Measurements from ENCODE around the gene CYP2A6.
"Not testable (repeated sequence)": the region's sequence is repeated elsewhere in the genome, so short reads cannot be mapped to it uniquely, and the experiment has no call there.

CYP2A6 gene

GRCh38 chr19:40818480-40819399, 31.5 kb downstream of the CYP2A6 start:
- peak; percentile 80 for DNase-seq

DNA sequence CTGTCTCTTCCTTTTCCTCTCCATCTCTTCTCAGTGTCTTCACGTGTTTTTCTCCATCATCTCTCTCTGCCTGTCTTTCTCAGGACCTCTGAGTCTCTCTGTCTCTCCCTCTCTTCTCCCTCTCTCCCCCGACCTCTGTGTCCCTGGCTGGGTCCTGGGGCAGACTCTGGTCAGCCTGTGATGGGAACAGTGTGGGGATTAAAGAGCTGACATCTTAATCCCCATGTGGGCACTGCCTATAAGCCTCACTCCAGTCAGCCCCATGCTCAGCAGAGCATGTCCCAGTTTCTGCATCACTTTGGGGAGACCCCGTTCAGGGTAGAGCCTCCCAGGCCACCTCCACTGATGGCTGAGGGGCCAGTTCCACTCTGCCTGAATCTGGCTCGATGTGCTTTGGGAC, 35.0 kb downstream of the CYP2A6 start:
- DNase-seq: no peak

DNA sequence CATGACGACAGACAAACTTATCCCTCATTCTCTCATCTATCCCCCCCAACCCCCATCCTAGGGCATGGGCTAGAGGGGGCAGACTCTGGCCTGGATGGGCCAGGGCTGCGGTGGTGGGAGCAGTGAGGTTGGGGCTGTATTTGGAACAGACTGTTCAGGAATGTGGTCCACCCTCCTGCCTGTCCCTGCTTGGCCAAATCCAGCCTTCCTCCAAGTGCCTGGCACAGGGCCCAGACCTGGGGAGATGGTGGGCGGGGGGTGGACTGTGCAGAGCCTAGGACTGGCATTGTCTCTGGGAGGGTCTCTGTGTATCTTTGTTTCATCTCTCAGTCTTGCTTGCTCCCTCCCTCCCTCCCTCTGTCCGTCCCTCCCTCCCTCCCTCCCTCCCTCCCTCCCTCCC, 37.1 kb downstream of the CYP2A6 start:
- no peak for DNase-seq

GRCh38 chr19:40812571-40812970, 37.7 kb downstream of the CYP2A6 start:
- DNase-seq: not testable (repeated sequence)

DNA sequence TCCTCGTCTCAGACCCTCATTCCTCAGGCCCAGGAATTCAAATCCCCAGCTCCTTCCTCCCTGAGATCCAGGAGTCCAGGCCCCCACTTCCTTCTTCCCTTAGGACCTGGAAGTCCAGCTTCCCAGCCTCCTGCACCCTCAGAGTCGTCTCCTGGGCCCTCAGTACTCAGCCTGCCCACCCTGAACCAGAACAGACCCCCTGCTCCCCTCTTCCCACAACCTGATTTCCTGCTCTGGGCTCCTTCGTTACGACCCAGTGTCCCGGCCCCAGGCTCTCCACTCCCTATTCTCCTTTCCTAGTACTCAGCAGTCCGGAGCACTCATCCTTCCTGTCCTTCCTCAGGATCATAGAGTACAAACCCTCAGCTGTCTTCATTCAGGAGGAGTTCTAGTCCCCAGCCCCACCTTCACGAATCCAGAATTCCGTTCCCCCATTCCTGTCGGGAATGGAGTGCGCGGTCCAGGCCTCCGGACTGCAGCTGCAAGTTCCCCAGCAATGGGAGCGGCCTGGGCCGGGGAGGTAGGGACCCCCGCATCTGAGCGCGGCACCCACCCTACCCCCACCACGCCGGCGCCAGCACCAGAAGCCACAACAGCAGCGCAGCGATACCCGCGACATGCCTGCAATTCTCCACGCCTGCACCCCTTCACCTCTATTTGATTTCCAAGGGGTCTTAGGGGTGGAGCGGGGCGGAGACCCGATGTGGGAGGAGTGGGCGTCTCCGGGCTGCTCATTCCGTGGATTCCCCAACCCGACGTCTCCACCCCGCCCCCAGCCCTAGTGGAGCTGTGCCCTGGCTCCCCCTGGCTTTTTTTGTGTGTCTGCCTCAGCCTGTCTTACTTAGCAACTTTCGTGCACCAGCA, 38.5 kb downstream of the CYP2A6 start:
- no peak for DNase-seq

DNA sequence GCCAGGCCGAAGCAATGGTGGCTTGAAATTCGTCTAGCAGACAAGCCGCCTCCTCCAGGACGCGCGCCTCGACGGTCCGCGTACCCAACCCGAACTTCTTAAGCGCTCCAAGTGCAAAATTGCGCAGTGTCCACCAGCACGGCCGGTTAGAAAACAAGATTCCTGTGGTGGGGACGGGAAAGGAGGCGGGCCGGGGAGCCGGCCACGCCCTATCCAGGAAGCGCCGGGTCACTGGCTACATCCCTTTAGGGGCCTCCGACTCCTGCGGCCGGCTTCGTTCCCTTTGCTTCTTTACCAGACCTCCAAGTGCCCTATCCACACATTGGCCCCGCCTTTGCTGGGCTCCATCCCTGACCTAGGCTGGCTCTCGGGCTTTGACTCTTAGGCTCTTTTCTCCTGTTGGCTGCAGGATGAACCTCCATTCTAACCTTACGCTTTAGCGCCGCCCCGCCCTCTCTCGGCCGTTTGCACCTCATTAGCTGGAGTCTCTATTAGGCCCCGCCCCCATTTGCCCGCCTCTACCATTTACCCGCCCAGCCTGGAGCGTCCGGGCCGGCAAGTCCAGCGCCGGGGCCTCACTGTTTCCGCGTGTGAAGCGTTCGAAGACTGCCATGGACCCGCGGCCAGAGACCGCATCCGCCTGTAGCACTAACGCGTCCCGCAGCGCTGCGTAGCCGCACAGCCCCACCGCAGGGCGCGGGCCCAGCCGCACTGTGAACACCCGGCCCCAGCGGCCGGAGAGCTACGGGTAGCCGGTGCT, 39.4 kb downstream of the CYP2A6 start:
- not testable (repeated sequence) for DNase-seq

DNA sequence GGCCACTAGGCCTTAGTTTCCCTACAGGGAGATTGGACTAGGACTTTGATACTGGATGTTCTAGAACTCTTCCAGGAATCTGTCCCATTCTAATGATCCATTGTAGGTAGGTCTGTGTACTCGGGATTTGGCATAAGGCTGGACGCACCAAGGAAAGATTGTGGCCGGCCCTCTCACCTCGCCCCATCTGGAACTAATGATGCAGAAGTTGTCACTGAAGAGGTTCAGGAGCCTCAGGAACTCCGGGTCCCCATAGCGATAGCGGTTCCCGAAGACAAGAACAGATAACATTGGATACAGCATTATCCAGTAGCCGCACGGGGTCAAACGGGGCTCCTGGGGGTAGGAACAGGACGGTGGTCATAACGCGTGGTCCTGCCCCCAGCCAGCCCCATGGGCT, 40.1 kb downstream of the CYP2A6 start:
- DNase-seq: no peak

- no peak for DNase-seq
These were observed 40.7 kb downstream of the CYP2A6 start for GRCh38 chr19:40809358-40810086.

DNA sequence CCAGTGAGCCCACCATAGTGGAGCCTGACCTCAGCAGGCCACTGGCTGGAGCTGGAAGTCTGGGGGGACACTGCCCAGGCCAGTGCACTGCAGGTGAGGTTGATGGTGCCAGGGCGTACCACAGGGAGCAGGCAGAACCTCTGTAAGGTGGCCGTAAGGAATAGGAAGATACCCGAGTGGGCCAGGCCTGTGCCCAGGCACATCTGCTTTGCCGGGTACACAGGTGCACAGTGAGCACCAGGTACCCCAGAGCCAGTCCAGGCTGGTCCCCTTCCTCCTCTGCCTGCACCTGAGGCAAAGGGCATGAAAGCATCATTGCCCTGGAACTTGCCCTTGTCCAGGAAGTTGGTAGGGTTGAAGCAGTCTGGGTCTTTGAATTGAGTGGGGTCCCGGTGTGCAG, 41.8 kb downstream of the CYP2A6 start:
- DNase-seq: no peak

- DNase-seq: no peak
These were observed 42.3 kb downstream of the CYP2A6 start for GRCh38 chr19:40808021-40808325.

- no peak for DNase-seq
These were observed 42.9 kb downstream of the CYP2A6 start for GRCh38 chr19:40807147-40808020.

DNA sequence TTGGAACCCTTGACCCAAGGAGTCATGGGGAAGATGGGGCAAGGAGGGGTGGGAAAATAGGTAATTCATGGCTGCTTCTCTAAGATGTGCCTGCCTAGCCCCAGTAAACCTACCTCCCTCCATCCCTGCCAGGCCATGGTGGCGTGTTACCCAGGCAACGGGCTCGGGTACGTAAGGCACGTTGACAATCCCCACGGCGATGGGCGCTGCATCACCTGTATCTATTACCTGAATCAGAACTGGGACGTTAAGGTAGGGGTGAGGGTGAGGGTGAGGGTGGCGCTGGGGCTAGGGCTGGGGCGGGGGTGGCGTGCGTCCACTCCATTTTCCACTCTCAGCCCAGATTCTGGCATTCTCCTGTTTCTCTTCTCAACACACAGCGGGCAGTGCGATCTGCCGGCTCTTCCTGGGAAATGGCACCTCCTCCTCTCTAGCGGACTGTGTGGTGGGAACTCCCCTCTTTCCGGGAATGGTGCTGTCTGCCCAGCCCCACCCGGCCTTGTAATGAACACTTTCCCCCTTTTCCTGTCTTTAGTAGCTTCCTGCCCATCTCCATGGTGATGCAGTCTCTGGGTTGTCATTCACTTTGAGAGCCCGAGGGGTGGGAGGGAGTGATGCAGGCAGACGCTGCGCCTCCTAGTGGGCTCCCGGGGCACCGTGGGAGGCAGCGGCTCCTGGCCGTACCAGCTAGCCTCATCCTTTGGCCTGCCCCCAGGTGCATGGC, 43.7 kb downstream of the CYP2A6 start:
- peak; percentile 82 for DNase-seq

GRCh38 chr19:40805258-40805868, 44.9 kb downstream of the CYP2A6 start:
- no peak for DNase-seq

GRCh38 chr19:40804783-40805242, 45.4 kb downstream of the CYP2A6 start:
- no peak for DNase-seq

DNA sequence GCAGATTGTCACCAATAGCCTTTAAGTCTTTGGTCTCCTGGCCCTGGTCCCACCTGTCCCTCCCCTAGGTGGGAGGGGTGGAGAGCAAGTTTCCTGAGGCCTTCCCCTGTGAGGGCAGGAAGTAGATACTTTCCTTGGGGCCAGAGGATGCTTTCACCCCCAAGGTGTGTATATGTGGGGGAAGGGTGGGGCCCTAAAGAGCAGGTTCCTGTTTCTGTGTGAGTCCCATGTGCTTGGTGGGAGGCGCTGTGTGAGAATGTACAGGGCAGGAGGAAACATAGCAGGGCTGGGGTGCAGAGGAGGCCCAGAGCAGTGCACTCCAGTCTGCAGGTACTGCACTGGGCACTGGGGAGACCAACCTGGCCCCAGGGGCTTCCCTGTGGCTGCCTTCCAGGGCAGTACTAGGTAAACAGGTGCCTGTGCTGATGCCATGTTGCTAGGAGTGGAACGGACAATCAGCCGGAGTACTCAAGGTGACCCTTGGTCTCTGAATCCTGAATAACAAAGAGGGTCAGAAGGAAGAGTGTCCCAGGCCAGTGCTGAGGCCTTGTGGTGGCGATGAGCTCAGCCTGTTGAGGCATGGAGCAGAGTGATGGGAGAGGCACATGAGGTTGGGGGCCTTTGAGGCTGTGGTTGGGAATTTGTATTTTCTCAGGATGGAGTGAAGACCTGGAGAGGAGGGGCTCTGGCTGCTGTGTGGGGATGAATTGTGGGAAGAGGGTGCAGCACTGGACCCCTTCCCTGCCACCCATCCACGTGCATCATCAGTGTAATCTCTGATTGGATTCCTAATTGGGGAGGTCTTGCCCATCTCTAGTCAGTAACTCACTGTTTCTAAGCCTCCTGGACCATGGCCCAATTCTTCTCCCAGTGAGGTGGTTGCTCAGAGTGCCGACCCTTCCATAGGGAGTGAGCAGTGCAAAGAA, 46.1 kb downstream of the CYP2A6 start:
- peak; percentile 61 for DNase-seq

DNA sequence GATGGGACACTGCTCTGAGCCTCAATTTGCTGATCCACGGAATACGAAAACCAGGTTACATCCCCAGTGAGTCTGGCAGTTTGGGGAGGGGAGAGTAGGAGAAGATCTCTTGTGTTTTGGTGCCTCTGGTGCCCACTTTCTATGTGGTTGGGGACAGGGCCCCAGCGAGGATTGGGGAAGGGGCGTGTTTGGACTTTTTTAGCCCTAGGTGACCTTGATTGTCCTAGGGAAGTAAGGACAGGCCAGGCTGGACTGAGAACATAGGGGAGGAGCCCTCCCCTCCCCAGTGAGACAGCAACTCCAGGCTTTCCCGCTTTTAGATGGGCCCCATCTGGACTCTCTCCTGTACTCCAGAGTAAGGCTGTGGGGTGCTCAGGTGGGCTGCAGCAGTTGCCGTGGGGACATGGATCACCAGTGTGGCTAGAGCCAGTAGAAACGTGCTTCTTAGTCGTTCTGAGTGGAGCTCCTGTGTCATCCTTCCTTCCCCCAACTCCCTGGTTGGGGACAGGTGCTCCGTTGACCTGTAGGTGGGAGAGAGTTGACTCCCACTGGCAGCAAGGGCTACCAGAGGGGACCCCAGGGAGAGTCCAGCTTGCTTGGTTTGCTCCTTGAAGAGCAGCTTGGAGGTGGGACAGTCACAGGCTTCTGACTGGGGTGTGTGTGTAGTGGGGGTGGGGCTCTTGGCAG, 46.9 kb downstream of the CYP2A6 start:
- no peak for DNase-seq

DNA sequence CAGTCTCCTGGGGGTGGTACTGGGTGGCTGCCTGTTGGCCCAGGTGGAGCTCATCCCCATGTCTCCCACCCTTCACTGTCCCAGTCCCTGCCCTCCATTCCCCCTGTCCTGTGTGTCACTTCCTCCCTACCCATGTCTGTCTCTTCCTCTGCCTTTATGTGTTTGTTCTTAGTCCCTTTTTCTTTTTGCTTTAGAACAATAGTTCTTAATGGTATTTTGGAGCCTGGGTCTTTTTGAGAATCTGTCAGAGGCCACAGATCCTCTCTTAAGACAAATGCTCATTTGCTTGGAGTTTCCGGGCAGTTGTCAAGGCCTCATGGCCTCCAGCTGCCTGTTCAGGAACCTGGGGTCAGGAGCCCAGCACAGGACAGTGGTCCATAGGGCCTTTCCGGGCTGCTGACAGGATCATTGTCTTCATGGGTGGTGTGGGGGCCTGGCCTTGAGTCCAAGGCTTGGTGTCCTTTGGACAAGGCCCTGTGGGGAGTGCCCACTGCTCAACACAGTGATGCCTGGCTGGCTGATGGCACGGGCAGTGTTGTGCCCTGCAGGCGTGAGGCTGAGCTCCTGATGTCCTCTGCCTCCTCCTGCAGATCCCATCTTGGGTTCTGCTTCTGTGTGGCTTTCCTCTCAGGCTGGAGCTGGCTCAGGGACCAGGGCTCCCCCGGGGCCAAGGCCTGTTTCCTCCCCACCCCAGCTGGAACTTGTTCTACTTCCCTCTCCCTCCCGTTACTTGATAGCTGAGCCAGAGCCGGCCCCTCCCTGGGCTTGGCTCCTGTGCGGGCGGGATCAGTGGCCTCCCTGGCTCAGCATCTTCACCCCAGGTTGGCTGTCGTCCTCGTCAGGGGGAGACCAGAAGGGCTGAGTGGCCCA, 47.7 kb downstream of the CYP2A6 start:
- DNase-seq: no peak

All from stimulated activated CD4-positive, alpha-beta T cell treated with anti-CD3 and anti-CD28 coated beads, Interleukin-1b, Interleukin-23, amount 100 ng/mL, for 48 hours (primary cell).